Liver (tissue), 9 donors: ENCODE measurements around the gene SCRN1. TPM values are rescaled to one million over a fixed set of nuclear protein-coding genes. Genes with fewer than 3 reads are reported as not detected.

Experiments
- DNase-seq: peaks from one replicate; pipeline ENCODE4 v3.0.0-alpha.2; 2017; ENCODE audit warnings: low spot score
- H3K27ac ChIP-seq, 2 donors: one replicate each; pipeline ENCODE4 v1.7.0; 2013; ENCODE audit warnings: inconsistent platforms in 2 of 2, low read length in 2 of 2, control low read depth in 1 of 2, low read depth in 1 of 2, mild to moderate bottlenecking in 1 of 2
- H3K27me3 ChIP-seq, 4 donors: one replicate each; pipeline versions ENCODE4 v1.6.1 to v1.7.0; 2013; ENCODE audit warnings: low read length in 3 of 4, inconsistent platforms in 1 of 4, mild to moderate bottlenecking in 1 of 4, moderate library complexity in 1 of 4; ENCODE audit not compliant: control insufficient read depth in 4 of 4, insufficient read depth in 4 of 4
- H3K36me3 ChIP-seq, 4 donors: one replicate each; pipeline versions ENCODE4 v1.6.1 to v1.7.0; 2013; ENCODE audit warnings: low read length in 3 of 4, mild to moderate bottlenecking in 3 of 4, low read depth in 1 of 4, moderate library complexity in 1 of 4; ENCODE audit not compliant: control insufficient read depth in 4 of 4, insufficient read depth in 3 of 4
- H3K4me1 ChIP-seq, 4 donors: one replicate each; pipeline versions ENCODE4 v1.6.1 to v1.7.0; 2013; ENCODE audit warnings: low read length in 3 of 4, mild to moderate bottlenecking in 3 of 4, moderate library complexity in 1 of 4; ENCODE audit not compliant: control insufficient read depth in 4 of 4, insufficient read depth in 4 of 4
- H3K4me3 ChIP-seq, 3 donors: one replicate each; pipeline versions ENCODE4 v1.6.1 to v1.7.0; 2013; ENCODE audit warnings: low read length in 3 of 3, control low read depth in 1 of 3, low read depth in 1 of 3, mild to moderate bottlenecking in 1 of 3
- H3K9ac ChIP-seq, 2 donors: one replicate each; pipeline ENCODE4 v1.7.0; 2013; ENCODE audit warnings: low read length in 2 of 2, mild to moderate bottlenecking in 2 of 2, moderate library complexity in 2 of 2, control low read depth in 1 of 2, low read depth in 1 of 2
- H3K9me3 ChIP-seq, 4 donors: one replicate each; pipeline versions ENCODE4 v1.6.1 to v1.7.0; 2013; ENCODE audit warnings: low read length in 3 of 4; ENCODE audit not compliant: control insufficient read depth in 4 of 4
- EGR1 ChIP-seq, 2 donors: IDR thresholded peaks; 2 replicates each; pipeline ENCODE4 v1.6.1; 2016 to 2018; ENCODE audit warnings: antibody characterized with exemption in 2 of 2, low read depth in 2 of 2
- GABPA ChIP-seq, 2 donors: IDR thresholded peaks in 1 of 2; conservative IDR thresholded peaks in 1 of 2; 2 replicates each; pipeline ENCODE4 v1.6.1; 2016; ENCODE audit warnings: antibody characterized with exemption in 2 of 2, mild to moderate bottlenecking in 1 of 2, moderate library complexity in 1 of 2
- HNF4G ChIP-seq: IDR thresholded peaks from 2 replicates; pipeline ENCODE4 v1.6.1; 2016; ENCODE audit warnings: antibody characterized with exemption
- JUND ChIP-seq, 2 donors: IDR thresholded peaks; 2 replicates each; pipeline ENCODE4 v1.6.1; 2016; ENCODE audit warnings: antibody characterized with exemption in 2 of 2
- RXRA ChIP-seq, 2 donors: IDR thresholded peaks; 2 replicates each; pipeline ENCODE4 v1.6.1; 2017 to 2018; ENCODE audit warnings: antibody characterized with exemption in 2 of 2, mild to moderate bottlenecking in 1 of 2
- SP1 ChIP-seq: IDR thresholded peaks from 2 replicates; pipeline ENCODE4 v1.6.1; 2018; ENCODE audit warnings: antibody characterized with exemption, mild to moderate bottlenecking
- TAF1 ChIP-seq: conservative IDR thresholded peaks from 2 replicates; pipeline ENCODE4 v1.6.1; 2016; ENCODE audit warnings: antibody characterized with exemption, mild to moderate bottlenecking
- YY1 ChIP-seq: IDR thresholded peaks from 2 replicates; pipeline ENCODE4 v1.6.1; 2016; ENCODE audit warnings: antibody characterized with exemption, mild to moderate bottlenecking
- WGBS: extraction: QIAGEN DNeasy Blood & Tissue Kit; methylation state at CpG from one replicate; pipeline ENCODE4 v1.1.7; 2013; 5-methylcytosine and 5-hydroxymethylcytosine counted together
- polyA plus RNA-seq, 2 donors: library from polyadenylated mRNA; stranded (reverse) in 1 of 2; unstranded in 1 of 2; fragments of 200-250 nt in 1 of 2; fragments of >200 nt in 1 of 2; fragmentation: Nextera tagmentation in 1 of 2; extraction: Ambion mirVana in 1 of 2; gene quantifications; one replicate each; pipeline versions ENCODE4 v1.2.1 to v1.2.3, GENCODE V29; 2013 to 2015
- total RNA-seq, 2 donors: library from RNA; depleted of rRNA; stranded (reverse); fragments of >200 nt; gene quantifications; one replicate each; pipeline ENCODE4 v1.2.3, GENCODE V29; 2014
- TF ChIP-seq, protein P1 (sequence below): IDR thresholded peaks from 2 replicates; pipeline ENCODE4 v1.6.1; 2016; ENCODE audit warnings: antibody characterized with exemption
- TF ChIP-seq, protein P2 (sequence below): fragments of 150-350 bp; IDR thresholded peaks from 2 replicates; pipeline ENCODE4 v1.5.1; 2017; ENCODE audit warnings: improper control_type of control experiment, low read depth, low read length; ENCODE audit not compliant: missing input control
- TF ChIP-seq, protein P3 (sequence below): IDR thresholded peaks from 2 replicates; pipeline ENCODE4 v1.6.1; 2016; ENCODE audit warnings: antibody characterized with exemption, mild to moderate bottlenecking
- donor health status: healthy.
- donor health status: healthy.
- donor health status: healthy.
- donor health status: healthy.
- donor health status: healthy.

The SCRN1 gene
- total and polyA plus RNA-seq, 4 donors, result 1.1 to 4.1 (median 2.0) TPM

DNA sequence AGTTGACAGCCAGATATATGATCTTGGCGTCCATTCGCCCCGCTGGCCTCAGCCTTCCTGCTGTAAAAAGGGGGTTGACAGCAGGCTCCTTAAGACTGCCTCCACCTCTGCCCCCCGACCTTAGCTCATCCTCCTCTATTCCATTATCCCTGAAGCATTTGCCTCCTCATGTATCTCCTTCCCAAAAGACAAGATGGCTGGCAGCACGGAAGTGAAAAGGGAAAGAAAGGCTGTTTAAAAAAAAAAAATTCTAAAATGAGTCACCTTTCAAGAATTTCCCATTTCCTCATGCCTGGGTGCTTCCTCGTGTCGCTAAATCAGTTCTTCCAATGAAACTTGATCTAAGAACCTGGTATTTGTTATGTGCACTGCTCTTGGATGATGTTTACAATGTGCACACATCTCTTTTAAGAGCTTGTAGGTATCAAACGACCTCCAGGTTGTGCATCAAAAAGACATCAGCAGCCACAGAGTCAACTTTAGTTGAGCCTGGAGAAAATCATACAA, 1.7 kb downstream of the SCRN1 start:
- Histone ChIP-seq H3K4me3 (no peak overlapping the region), H3K9me3 (peaks cover 1 to 10% (median 9%) of the 10 kb centered on the region in 4 donors), H3K4me1 (peaks cover 0 to 8% (median 4%) of the 10 kb centered on the region in 4 donors), H3K27ac (peak overlapping the region; percentile 27 to 31), H3K36me3 (no peaks in the 10 kb centered on the region), H3K9ac (no peak overlapping the region), H3K27me3 (peaks cover 0 to 7% (median 4%) of the 10 kb centered on the region in 4 donors)
- WGBS, result 70% methylated on average over 8 of the region's 8 CpGs
- no peak for DNase-seq
- TF ChIP-seq JUND (IDR thresholded peaks at IDR 0.05) (peak; percentile 31 to 43), RXRA (IDR thresholded peaks at IDR 0.05) (no peak), GABPA (IDR thresholded peaks at IDR 0.05 in 1 of 2, conservative IDR thresholded peaks at IDR 0.05 in 1 of 2) (no peak), TAF1 (no peak), YY1 (peak; percentile 46)

DNA sequence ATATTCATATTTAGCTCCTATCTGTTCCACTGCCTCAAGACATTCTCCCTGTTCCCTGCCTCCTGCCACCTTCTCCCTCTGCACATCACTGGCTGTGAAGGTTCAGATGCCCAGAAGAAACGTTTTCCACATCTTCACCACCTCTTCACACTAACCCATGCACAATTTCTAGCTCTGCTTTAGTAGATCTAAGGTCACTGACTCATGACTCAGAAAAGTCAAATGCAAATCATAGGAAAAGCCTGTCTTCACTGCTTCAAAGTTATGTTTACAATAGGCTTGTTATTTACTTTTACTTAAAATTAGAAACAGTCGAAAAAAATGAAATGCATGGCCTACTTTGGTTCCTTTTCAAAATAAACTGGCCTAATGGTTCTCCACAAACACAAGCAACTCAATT, 2.5 kb downstream of the SCRN1 start:
- H3K4me1 ChIP-seq, result peaks cover 0 to 8% (median 4%) of the 10 kb centered on the region in 4 donors
- no peak for DNase-seq
- H3K9ac ChIP-seq, result no peak overlapping the region
- TF ChIP-seq EGR1 (IDR thresholded peaks at IDR 0.05; ENCODE audit: low read depth in 2 of 2), result no peak
- peak in 1 of 2 donors; percentile 7 for TF ChIP-seq RXRA (IDR thresholded peaks at IDR 0.05)
- TF ChIP-seq, protein P1, sequence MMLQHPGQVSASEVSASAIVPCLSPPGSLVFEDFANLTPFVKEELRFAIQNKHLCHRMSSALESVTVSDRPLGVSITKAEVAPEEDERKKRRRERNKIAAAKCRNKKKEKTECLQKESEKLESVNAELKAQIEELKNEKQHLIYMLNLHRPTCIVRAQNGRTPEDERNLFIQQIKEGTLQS, result no peak
- no peaks in the 10 kb centered on the region for H3K36me3 ChIP-seq
- H3K27me3 ChIP-seq, result peaks cover 0 to 7% (median 4%) of the 10 kb centered on the region in 4 donors
- H3K27ac ChIP-seq, result no peak overlapping the region
- H3K4me3 ChIP-seq, result no peak overlapping the region
- 56% methylated on average over 2 of the region's 2 CpGs for WGBS
- H3K9me3 ChIP-seq, result peaks cover 0 to 4% (median 3%) of the 10 kb centered on the region in 4 donors

DNA sequence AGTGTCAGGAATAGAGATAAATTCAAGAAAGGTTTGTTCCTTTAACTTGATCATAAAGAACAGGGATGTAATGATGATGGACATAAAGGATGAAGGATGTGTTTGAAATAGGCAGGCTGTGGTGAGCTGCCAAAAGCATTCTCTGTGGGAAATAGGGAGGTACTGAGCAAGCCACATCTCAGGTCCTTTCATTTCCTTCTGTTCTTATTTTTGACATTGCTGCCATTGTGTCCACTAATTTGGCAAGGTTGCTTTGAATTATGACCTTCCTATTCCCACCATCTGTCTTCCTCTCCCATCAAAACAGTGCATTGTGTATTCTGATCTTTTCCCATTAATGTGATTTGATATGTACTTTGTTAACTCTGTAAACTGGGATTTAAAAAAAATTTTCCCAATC, 9.4 kb downstream of the SCRN1 start:
- TF ChIP-seq HNF4G, result no peak
- TF ChIP-seq, protein P1, result no peak
- TF ChIP-seq, protein P2, sequence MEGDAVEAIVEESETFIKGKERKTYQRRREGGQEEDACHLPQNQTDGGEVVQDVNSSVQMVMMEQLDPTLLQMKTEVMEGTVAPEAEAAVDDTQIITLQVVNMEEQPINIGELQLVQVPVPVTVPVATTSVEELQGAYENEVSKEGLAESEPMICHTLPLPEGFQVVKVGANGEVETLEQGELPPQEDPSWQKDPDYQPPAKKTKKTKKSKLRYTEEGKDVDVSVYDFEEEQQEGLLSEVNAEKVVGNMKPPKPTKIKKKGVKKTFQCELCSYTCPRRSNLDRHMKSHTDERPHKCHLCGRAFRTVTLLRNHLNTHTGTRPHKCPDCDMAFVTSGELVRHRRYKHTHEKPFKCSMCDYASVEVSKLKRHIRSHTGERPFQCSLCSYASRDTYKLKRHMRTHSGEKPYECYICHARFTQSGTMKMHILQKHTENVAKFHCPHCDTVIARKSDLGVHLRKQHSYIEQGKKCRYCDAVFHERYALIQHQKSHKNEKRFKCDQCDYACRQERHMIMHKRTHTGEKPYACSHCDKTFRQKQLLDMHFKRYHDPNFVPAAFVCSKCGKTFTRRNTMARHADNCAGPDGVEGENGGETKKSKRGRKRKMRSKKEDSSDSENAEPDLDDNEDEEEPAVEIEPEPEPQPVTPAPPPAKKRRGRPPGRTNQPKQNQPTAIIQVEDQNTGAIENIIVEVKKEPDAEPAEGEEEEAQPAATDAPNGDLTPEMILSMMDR, result no peak
- no peak for TF ChIP-seq EGR1 (IDR thresholded peaks at IDR 0.05; ENCODE audit: low read depth in 2 of 2)
- TF ChIP-seq JUND (IDR thresholded peaks at IDR 0.05), result no peak
- no peak for TF ChIP-seq RXRA (IDR thresholded peaks at IDR 0.05)
- TF ChIP-seq, protein P3, sequence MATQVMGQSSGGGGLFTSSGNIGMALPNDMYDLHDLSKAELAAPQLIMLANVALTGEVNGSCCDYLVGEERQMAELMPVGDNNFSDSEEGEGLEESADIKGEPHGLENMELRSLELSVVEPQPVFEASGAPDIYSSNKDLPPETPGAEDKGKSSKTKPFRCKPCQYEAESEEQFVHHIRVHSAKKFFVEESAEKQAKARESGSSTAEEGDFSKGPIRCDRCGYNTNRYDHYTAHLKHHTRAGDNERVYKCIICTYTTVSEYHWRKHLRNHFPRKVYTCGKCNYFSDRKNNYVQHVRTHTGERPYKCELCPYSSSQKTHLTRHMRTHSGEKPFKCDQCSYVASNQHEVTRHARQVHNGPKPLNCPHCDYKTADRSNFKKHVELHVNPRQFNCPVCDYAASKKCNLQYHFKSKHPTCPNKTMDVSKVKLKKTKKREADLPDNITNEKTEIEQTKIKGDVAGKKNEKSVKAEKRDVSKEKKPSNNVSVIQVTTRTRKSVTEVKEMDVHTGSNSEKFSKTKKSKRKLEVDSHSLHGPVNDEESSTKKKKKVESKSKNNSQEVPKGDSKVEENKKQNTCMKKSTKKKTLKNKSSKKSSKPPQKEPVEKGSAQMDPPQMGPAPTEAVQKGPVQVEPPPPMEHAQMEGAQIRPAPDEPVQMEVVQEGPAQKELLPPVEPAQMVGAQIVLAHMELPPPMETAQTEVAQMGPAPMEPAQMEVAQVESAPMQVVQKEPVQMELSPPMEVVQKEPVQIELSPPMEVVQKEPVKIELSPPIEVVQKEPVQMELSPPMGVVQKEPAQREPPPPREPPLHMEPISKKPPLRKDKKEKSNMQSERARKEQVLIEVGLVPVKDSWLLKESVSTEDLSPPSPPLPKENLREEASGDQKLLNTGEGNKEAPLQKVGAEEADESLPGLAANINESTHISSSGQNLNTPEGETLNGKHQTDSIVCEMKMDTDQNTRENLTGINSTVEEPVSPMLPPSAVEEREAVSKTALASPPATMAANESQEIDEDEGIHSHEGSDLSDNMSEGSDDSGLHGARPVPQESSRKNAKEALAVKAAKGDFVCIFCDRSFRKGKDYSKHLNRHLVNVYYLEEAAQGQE, result no peak
- no peak for TF ChIP-seq YY1
- TF ChIP-seq SP1, result no peak
- Histone ChIP-seq H3K27ac (no peak overlapping the region), H3K4me3 (no peak overlapping the region), H3K36me3 (no peaks in the 10 kb centered on the region), H3K9ac (no peak overlapping the region), H3K4me1 (no peaks in the 10 kb centered on the region), H3K27me3 (peaks cover 0 to 3% (median 0%) of the 10 kb centered on the region in 4 donors), H3K9me3 (no peaks in the 10 kb centered on the region)
- no peak for DNase-seq
